ENCODE measurements around the gene PPRC1. TPM values are rescaled to one million over a fixed set of nuclear protein-coding genes. Genes with fewer than 3 reads are reported as not detected.
A peak's percentile ranks its signal among the peaks of the same experiment; 100 is the strongest.

PPRC1 gene
- total RNA-seq, 1 experiment from 2014 or later, result 79.4 TPM

GRCh38 chr10:102151774-102152544 lies 19.1 kb downstream of the PPRC1 start, which contains the start of gene NOLC1 (continued):
- TF ChIP-seq AFF4 (CRISPR knock-in tag; IDR thresholded peaks at IDR 0.05; ENCODE audit: borderline replicate concordance) (peak; percentile 86; the same call in 1 of the 2 replicates), SMAD4 (CRISPR knock-in tag; IDR thresholded peaks at IDR 0.05) (peak; percentile 82; the same call in 1 of the 2 replicates), CTCF (IDR thresholded peaks at IDR 0.05) (no peak), ZBTB43 (CRISPR knock-in tag; IDR thresholded peaks at IDR 0.05) (peak; percentile 98), RORB (CRISPR knock-in tag; IDR thresholded peaks at IDR 0.05) (no peak), ZNF671 (CRISPR knock-in tag; IDR thresholded peaks at IDR 0.05) (peak; percentile 67), TEAD1 (CRISPR knock-in tag; IDR thresholded peaks at IDR 0.05) (peak; percentile 97), SMAD3 (CRISPR knock-in tag; IDR thresholded peaks at IDR 0.05; ENCODE audit: borderline replicate concordance) (peak; percentile 94), CREM (CRISPR knock-in tag; IDR thresholded peaks at IDR 0.05) (peak; percentile 99), FOXP4 (CRISPR knock-in tag; IDR thresholded peaks at IDR 0.05) (peak; percentile 85; the same call in 1 of the 2 replicates), MYBL2 (CRISPR knock-in tag; IDR thresholded peaks at IDR 0.05) (peak; percentile 86; the same call in 1 of the 2 replicates), ATF1 (CRISPR knock-in tag; IDR thresholded peaks at IDR 0.05) (0 out of 2 replicates have a peak, but pooled peaks have one; percentile 21), E2F1 (CRISPR knock-in tag; IDR thresholded peaks at IDR 0.05) (peak; percentile 94), ZNF425 (CRISPR knock-in tag; conservative IDR thresholded peaks at IDR 0.05) (no peak)

Measured in WTC11 (cell line).